Endothelial cell (in vitro differentiated cells): Measurements from ENCODE around the gene MAD1L1. TPM values are rescaled to one million over a fixed set of nuclear protein-coding genes. Genes with fewer than 3 reads are reported as not detected.
A peak's percentile ranks its signal among the peaks of the same experiment; 100 is the strongest.

Source experiments
- DNase-seq: peaks from one replicate; pipeline ENCODE4 v3.0.0; 2021; ENCODE audit warnings: low spot score
- H3K27ac Mint-ChIP-seq: one replicate; pipeline ENCODE4 v1.8.0; 2021; ENCODE audit warnings: mixed read lengths, inconsistent platforms; ENCODE audit not compliant: unreplicated experiment
- H3K27me3 Mint-ChIP-seq: one replicate; pipeline ENCODE4 v1.8.0; 2021; ENCODE audit warnings: mild to moderate bottlenecking, moderate library complexity, mixed read lengths, inconsistent platforms; ENCODE audit not compliant: unreplicated experiment
- H3K36me3 Mint-ChIP-seq: one replicate; pipeline ENCODE4 v1.8.0; 2021; ENCODE audit warnings: mild to moderate bottlenecking, low read depth, mixed read lengths, inconsistent platforms; ENCODE audit not compliant: unreplicated experiment
- H3K4me1 Mint-ChIP-seq: one replicate; pipeline ENCODE4 v1.8.0; 2021; ENCODE audit warnings: mild to moderate bottlenecking, mixed read lengths, inconsistent platforms; ENCODE audit not compliant: unreplicated experiment
- H3K4me3 Mint-ChIP-seq: one replicate; pipeline ENCODE4 v1.8.0; 2021; ENCODE audit warnings: mild to moderate bottlenecking, mixed read lengths, inconsistent platforms; ENCODE audit not compliant: unreplicated experiment
- H3K9me3 Mint-ChIP-seq: one replicate; pipeline ENCODE4 v1.8.0; 2021; ENCODE audit warnings: mixed read lengths, inconsistent platforms; ENCODE audit not compliant: unreplicated experiment
- total RNA-seq: library from RNA; stranded (reverse); fragmentation: NEBNext Ultra II Directional; extraction: Animal tissue kit (Norgen Biotek cat#: 25700); gene quantifications from one replicate; pipeline ENCODE4 v1.2.1, GENCODE V29; 2021; ENCODE audit not compliant: unreplicated experiment
- TF ChIP-seq, protein P1 (sequence below): fragments of 200-600 bp; sonication (generic); IDR thresholded peaks from one replicate; pipeline ENCODE4 v1.5.0; 2021; ENCODE audit warnings: antibody characterized with exemption; ENCODE audit not compliant: unreplicated experiment

MAD1L1 gene
- total RNA-seq, 1 donor from 2014 or later: 43.3 TPM

DNA sequence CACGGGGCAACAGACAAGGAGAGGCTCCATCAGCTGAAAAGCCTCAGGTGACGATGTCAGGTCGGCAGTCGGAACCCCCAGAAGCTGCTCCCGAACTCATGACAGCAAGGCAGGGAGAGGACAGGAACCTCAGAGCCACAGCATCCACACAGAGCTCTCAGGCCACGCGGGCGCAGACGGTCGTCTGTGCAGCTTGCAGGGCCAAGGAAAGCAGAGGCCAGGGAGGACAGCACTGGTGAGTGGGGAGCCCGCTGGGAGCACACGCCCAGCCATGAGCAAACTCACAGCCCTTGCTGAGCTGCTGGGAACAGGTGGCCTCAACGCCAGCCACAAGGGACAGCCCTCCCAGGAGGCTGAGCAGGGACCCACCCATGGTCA lies 138.9 kb downstream of the MAD1L1 start:
- Mint-ChIP-seq H3K9me3 (no peaks in the 10 kb centered on the region), H3K27me3 (peaks cover 4% of the 10 kb centered on the region), H3K27ac (no peak overlapping the region), H3K36me3 (peaks cover 24% of the 10 kb centered on the region), H3K4me1 (peaks cover 16% of the 10 kb centered on the region), H3K4me3 (no peak overlapping the region)
- TF ChIP-seq, protein P1, sequence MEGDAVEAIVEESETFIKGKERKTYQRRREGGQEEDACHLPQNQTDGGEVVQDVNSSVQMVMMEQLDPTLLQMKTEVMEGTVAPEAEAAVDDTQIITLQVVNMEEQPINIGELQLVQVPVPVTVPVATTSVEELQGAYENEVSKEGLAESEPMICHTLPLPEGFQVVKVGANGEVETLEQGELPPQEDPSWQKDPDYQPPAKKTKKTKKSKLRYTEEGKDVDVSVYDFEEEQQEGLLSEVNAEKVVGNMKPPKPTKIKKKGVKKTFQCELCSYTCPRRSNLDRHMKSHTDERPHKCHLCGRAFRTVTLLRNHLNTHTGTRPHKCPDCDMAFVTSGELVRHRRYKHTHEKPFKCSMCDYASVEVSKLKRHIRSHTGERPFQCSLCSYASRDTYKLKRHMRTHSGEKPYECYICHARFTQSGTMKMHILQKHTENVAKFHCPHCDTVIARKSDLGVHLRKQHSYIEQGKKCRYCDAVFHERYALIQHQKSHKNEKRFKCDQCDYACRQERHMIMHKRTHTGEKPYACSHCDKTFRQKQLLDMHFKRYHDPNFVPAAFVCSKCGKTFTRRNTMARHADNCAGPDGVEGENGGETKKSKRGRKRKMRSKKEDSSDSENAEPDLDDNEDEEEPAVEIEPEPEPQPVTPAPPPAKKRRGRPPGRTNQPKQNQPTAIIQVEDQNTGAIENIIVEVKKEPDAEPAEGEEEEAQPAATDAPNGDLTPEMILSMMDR: no peak
- no peak for DNase-seq

DNA sequence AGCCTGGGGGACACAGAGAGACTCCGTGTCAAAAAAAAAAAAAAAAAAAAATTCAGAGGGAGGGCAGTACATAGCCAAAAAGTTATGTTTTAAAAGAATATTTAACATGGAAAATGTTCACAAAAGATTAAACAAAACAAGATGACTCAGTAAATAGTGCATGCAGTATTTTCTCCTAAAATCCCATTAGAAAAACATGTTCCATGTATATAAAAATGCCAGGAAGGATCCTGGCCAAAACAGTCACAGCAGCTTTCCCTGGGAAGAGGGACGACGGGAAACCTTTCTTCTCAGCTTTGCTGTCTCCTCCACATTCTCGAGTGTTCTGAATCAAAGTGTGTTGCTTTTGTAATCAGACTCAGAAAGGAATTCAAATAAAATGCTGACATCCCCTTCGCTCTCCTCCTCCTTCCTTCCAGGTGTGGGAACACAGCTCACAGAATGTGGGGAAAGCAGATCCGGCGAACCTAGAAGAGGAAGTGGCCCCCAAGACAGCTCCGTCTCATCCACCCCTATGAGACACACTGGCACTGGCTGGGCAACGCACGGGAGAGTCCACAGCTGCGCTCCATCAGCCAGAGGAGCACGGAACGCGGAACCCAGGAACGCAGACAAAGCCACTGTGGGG lies 139.4 kb downstream of the MAD1L1 start:
- Mint-ChIP-seq H3K4me1 (peaks cover 16% of the 10 kb centered on the region), H3K9me3 (no peaks in the 10 kb centered on the region), H3K27ac (no peak overlapping the region), H3K36me3 (peaks cover 24% of the 10 kb centered on the region), H3K27me3 (peaks cover 4% of the 10 kb centered on the region), H3K4me3 (no peak overlapping the region)
- no peak for DNase-seq
- TF ChIP-seq, protein P1: no peak

GRCh38 chr7:2092279-2092678 lies 140.5 kb downstream of the MAD1L1 start:
- Mint-ChIP-seq H3K36me3 (peaks cover 24% of the 10 kb centered on the region), H3K27ac (peak overlapping the region; percentile 44), H3K27me3 (peaks cover 2% of the 10 kb centered on the region), H3K4me3 (peak overlapping the region; percentile 68), H3K4me1 (peaks cover 16% of the 10 kb centered on the region), H3K9me3 (no peaks in the 10 kb centered on the region)
- DNase-seq: no peak
- TF ChIP-seq, protein P1: no peak

DNA sequence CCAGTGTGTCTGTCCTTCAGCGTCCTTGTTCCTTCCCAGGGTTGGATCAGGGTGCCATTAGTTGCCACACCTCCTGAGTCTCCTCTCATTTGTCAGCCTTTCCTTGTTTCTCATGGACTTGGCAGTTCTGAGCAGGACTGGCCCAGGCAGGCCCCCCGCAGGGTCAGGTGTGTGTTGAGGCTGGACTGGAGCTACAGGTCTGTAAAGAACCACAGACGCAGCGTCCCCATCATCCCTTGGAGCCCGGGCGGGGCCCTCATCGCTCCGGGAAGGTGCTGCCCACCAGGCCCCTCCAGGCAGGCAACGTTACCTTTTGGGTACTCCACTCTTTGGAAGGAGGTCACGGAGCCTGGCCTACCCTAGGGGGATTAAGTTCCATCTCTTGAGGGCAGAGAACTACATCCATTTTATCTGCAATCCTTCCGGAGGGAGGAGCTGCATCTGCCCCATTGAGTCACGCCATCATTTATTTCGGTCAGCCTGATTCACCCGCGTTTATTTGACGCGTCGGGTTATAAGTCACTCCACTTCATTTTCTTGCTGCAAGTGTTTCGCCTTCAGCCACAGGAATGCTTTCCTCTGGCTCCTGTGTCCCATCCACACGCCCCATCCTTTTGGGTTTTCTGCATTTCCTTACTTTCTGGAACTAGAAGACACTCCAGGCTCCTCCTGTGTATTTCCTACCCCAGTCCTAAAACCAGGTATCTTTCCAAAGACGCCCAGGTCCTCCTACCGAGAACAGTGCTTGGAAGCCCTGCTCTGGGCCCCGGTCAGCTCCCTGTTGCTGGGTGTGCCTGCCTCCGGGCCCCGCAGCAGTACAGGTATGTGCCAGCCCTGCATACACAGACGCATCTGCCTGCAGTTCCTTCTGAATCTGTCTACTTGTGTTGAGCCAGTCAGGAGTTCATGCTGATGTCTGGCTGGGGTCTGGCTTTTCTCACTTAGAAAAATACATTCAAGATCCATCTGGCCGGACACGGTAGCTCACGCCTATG lies 141.9 kb downstream of the MAD1L1 start:
- DNase-seq: no peak
- no peak overlapping the region for H3K4me3 Mint-ChIP-seq
- H3K9me3 Mint-ChIP-seq: no peaks in the 10 kb centered on the region
- H3K36me3 Mint-ChIP-seq: peaks cover 24% of the 10 kb centered on the region
- H3K27ac Mint-ChIP-seq: no peak overlapping the region
- H3K27me3 Mint-ChIP-seq: peaks cover 2% of the 10 kb centered on the region
- TF ChIP-seq, protein P1: no peak
- H3K4me1 Mint-ChIP-seq: peaks cover 16% of the 10 kb centered on the region

GRCh38 chr7:2088801-2089200 lies 143.9 kb downstream of the MAD1L1 start:
- no peak overlapping the region for H3K27ac Mint-ChIP-seq
- DNase-seq: no peak

More at GRCh38 chr7:2088801-2089200, 143.9 kb downstream of the MAD1L1 start:
- TF ChIP-seq, protein P1: no peak
- Mint-ChIP-seq H3K4me1 (peaks cover 20% of the 10 kb centered on the region), H3K4me3 (no peak overlapping the region), H3K27me3 (peaks cover 2% of the 10 kb centered on the region), H3K36me3 (peaks cover 21% of the 10 kb centered on the region), H3K9me3 (no peaks in the 10 kb centered on the region)
